GM13977 (cell line): Measurements from ENCODE around the gene TTLL6.
"Not testable (repeated sequence)": the region's sequence is repeated elsewhere in the genome, so short reads cannot be mapped to it uniquely, and the experiment has no call there.

ENCODE experiments used
- DNase-seq: peaks from one replicate; pipeline ENCODE4 v3.0.0; 2012; ENCODE audit warnings: low spot score
- in situ Hi-C: fragments of 300-500 bp; cut with MboI; formaldehyde crosslinking; loops from one replicate; pipeline ENCODE4 v1.12.0; 2022; ENCODE audit warnings: low sequenced_read_pairs, low pct_unique_long_range_greater_than_20kb, mixed read lengths, inconsistent platforms; ENCODE audit not compliant: unreplicated experiment
- TF ChIP-seq, protein P1 (sequence below): IDR thresholded peaks from 2 replicates; pipeline ENCODE4 v1.5.1; 2012; ENCODE audit warnings: mild to moderate bottlenecking, control low read depth; ENCODE audit not compliant: insufficient read depth; ENCODE audit errors: extremely low read depth, missing control alignments

TTLL6 gene

DNA sequence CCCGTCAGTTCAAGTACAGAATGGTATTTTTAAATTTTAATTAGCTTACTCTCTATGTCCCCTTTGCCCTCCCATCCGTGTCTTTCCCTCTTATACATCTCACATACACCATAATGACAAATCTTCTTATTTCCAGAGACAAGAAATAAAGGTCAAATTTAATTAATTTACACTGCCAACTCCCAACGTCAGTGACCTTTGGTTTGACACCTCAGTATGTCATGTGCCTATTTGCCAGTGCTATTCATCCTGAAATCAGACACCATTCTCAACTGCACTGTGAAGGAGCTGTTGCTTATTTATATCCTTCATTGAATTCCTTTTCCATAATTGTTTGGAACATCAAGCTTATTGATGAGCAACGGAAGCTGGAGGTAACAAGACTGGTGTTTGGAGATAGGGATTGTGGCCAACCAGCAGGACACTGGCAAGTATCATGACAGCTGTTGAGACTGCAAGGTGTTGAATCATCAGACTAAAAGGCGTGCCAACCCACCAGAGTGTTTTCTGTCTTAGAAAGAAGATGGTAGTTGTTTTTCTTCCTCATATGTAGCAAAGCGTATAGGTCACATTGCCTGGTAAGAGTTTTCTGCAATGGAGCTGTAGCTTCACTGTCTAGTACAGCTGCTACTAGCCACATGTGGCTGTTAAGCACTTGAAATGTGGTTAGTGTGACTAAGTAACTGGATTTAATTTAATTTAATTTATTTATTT is 26.3 kb upstream of the TTLL6 start:
- in situ Hi-C loops: no loop called here
- TF ChIP-seq, protein P1, sequence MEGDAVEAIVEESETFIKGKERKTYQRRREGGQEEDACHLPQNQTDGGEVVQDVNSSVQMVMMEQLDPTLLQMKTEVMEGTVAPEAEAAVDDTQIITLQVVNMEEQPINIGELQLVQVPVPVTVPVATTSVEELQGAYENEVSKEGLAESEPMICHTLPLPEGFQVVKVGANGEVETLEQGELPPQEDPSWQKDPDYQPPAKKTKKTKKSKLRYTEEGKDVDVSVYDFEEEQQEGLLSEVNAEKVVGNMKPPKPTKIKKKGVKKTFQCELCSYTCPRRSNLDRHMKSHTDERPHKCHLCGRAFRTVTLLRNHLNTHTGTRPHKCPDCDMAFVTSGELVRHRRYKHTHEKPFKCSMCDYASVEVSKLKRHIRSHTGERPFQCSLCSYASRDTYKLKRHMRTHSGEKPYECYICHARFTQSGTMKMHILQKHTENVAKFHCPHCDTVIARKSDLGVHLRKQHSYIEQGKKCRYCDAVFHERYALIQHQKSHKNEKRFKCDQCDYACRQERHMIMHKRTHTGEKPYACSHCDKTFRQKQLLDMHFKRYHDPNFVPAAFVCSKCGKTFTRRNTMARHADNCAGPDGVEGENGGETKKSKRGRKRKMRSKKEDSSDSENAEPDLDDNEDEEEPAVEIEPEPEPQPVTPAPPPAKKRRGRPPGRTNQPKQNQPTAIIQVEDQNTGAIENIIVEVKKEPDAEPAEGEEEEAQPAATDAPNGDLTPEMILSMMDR: no peak
- DNase-seq: no peak

DNA sequence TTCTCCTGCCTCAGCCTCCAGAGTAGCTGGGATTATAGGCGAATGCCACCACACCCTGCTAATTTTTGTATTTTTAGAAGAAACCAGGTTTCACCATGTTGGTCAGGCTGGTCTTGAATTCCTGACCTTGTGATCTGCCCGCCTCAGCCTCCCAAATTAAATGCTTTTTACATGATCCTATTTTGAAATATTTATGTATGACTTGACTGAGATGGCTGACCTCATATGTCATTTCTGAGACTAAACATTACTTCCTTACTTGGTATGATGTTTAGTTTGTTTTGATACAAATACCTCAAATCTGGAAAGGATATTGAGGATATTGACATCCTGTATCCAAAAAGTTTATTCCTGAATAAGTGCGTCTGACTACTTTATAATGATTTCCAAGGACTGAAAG is 25.7 kb upstream of the TTLL6 start:
- in situ Hi-C loops: no loop called here
- TF ChIP-seq, protein P1: no peak
- DNase-seq: no peak

- TF ChIP-seq, protein P1: no peak
- in situ Hi-C loops: no loop called here
- peak; percentile 66 for DNase-seq
These were observed 24.4 kb upstream of the TTLL6 start for GRCh38 chr17:48841395-48841831.

GRCh38 chr17:48840441-48840840 is 23.4 kb upstream of the TTLL6 start:
- no peak for DNase-seq
- TF ChIP-seq, protein P1: no peak
- in situ Hi-C loops: no loop called here

- DNase-seq, in situ Hi-C loops: not testable (repeated sequence)
These were observed 20.4 kb upstream of the TTLL6 start for GRCh38 chr17:48837458-48837857.

GRCh38 chr17:48835971-48836370 is 18.9 kb upstream of the TTLL6 start:
- in situ Hi-C loops: no loop called here
- TF ChIP-seq, protein P1: no peak
- DNase-seq: no peak

GRCh38 chr17:48834973-48835372 is 17.9 kb upstream of the TTLL6 start:
- no peak for DNase-seq
- in situ Hi-C loops: no loop called here
- TF ChIP-seq, protein P1: no peak
